Measurements from ENCODE around the gene CFAP99.

DNA sequence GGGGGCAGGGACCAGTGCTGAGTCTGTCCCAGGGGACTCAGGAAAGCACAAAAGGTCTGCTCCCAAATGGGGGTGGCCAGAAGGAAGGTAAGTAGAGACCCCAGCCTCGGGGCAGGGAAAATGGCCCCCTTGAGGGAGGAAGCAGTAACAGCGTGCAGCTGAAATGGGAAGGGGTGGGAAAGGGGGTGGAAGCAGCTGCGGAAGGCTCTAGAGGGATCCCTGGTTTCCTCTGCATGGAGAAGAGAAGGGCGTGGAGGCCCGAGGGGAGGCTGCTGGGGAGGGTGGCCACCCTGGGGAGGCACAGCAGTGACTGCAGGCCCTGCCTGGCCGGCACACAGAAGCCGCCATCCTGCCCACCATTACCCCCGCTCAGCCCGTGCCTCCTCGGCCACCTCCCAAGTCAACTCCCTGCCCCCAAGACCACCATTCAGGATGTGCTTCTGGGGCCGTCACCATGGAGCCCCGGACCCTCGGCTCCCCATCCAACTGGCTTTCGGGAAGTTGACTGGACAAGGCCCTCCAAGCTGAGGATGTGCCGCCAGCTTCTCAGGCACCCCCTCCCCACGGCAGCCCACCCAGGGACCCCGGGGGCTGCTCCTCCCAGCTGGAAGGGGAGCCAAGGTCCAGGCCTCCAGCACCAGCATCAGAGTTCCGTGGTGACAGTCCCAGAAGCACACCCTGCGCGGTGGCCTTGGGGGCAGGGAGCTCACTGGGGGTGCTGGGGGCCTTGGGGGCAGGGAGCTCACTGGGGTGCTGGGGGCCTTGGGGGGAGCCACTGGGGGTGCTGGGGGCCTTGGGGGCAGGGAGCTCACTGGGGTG, 23.6 kb downstream of the CFAP99 start:
- TF ChIP-seq POLR2AphosphoS5 (IDR thresholded peaks at IDR 0.05; ENCODE audit: low read depth, low read length) (no peak), POLR2A (IDR thresholded peaks at IDR 0.05; ENCODE audit: low read depth, low read length) (no peak), POU2F2 (IDR thresholded peaks at IDR 0.05; ENCODE audit: low read depth, low read length) (no peak), TAF1 (IDR thresholded peaks at IDR 0.05; ENCODE audit: low read depth, low read length) (no peak), SPI1 (IDR thresholded peaks at IDR 0.05; ENCODE audit: low read depth, low read length) (no peak)
